ENCODE measurements around the gene HUS1. TPM values are rescaled to one million over a fixed set of nuclear protein-coding genes. Genes with fewer than 3 reads are reported as not detected.
A peak's percentile ranks its signal among the peaks of the same experiment; 100 is the strongest.
"Not testable (repeated sequence)": the region's sequence is repeated elsewhere in the genome, so short reads cannot be mapped to it uniquely, and the experiment has no call there.

The HUS1 gene
- total and polyA plus RNA-seq, 3 experiments from 2014 or later: 35.0 to 65.0 (median 64.9) TPM

DNA sequence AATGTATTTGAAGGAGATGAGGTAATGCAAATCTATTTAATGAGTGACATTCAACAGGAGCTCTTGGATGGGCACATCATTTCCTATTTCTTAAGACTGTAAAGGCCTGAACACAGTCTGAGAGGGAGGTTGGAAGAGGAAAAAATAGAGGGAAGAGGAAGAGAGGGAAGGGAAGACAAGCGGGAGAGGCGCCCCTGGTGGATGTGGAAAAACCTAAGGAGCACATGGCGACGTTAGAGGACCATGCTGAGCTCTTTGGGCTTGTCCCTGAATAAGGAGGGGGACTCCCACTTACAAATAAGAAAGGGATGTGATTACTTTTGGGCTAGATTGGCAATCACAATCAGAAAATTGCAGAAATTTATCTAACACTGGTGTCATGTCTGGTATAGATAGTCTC lies 29.8 kb upstream of the HUS1 start:
- no peak overlapping the region for H3K4me3 Mint-ChIP-seq
- no peaks in the 10 kb centered on the region for H3K9me3 Mint-ChIP-seq
- Histone ChIP-seq H3K4me1 (ENCODE audit: insufficient read depth, low read length) (no peaks in the 10 kb centered on the region), H3K27ac (ENCODE audit: low read depth, low read length) (no peak overlapping the region), H3K36me3 (ENCODE audit: insufficient read depth, low read length) (no peaks in the 10 kb centered on the region), H3K9me3 (ENCODE audit: low read length) (no peaks in the 10 kb centered on the region), H3K27me3 (ENCODE audit: insufficient read depth, low read length, poor library complexity, severe bottlenecking) (no peaks in the 10 kb centered on the region), H3K4me3 (ENCODE audit: low read length) (no peak overlapping the region)
- ChIA-PET POLR2A (no interaction called here), CTCF (no interaction called here)
- peaks cover 17 to 18% of the 10 kb centered on the region in 2 donors for H3K27me3 Mint-ChIP-seq
- peaks cover 0 to 1% (median 0%) of the 10 kb centered on the region in 3 donors for H3K4me1 Mint-ChIP-seq
- peaks cover 0 to 1% (median 0%) of the 10 kb centered on the region in 3 donors for H3K36me3 Mint-ChIP-seq
- no peak for DNase-seq
- no peak overlapping the region for H3K27ac Mint-ChIP-seq

GRCh38 chr7:48006866-48007265 lies 27.5 kb upstream of the HUS1 start:
- Histone ChIP-seq H3K4me3 (ENCODE audit: low read length) (no peak overlapping the region), H3K27ac (ENCODE audit: low read depth, low read length) (no peak overlapping the region), H3K36me3 (ENCODE audit: insufficient read depth, low read length) (no peaks in the 10 kb centered on the region), H3K9me3 (ENCODE audit: low read length) (no peaks in the 10 kb centered on the region), H3K27me3 (ENCODE audit: insufficient read depth, low read length, poor library complexity, severe bottlenecking) (no peaks in the 10 kb centered on the region), H3K4me1 (ENCODE audit: insufficient read depth, low read length) (no peaks in the 10 kb centered on the region)
- Mint-ChIP-seq H3K4me3 (no peak overlapping the region), H3K27me3 (peaks cover 17 to 22% of the 10 kb centered on the region in 2 donors), H3K36me3 (peaks cover 0 to 1% (median 0%) of the 10 kb centered on the region in 3 donors), H3K27ac (no peak overlapping the region), H3K9me3 (no peaks in the 10 kb centered on the region), H3K4me1 (peaks cover 0 to 1% (median 0%) of the 10 kb centered on the region in 3 donors)
- DNase-seq: no peak
- ChIA-PET CTCF (no interaction called here), POLR2A (no interaction called here)

GRCh38 chr7:48004638-48005037 lies 25.2 kb upstream of the HUS1 start:
- H3K36me3 ChIP-seq (ENCODE audit: insufficient read depth, low read length): no peaks in the 10 kb centered on the region
- H3K27me3 ChIP-seq (ENCODE audit: insufficient read depth, low read length, poor library complexity, severe bottlenecking): no peaks in the 10 kb centered on the region
- Mint-ChIP-seq H3K36me3 (peaks cover 0 to 1% (median 0%) of the 10 kb centered on the region in 3 donors), H3K9me3 (no peaks in the 10 kb centered on the region), H3K27me3 (peaks cover 15 to 22% of the 10 kb centered on the region in 2 donors), H3K4me3 (no peak overlapping the region), H3K4me1 (no peaks in the 10 kb centered on the region), H3K27ac (no peak overlapping the region)
- no peaks in the 10 kb centered on the region for H3K4me1 ChIP-seq (ENCODE audit: insufficient read depth, low read length)
- H3K9me3 ChIP-seq (ENCODE audit: low read length): no peaks in the 10 kb centered on the region
- CTCF ChIA-PET: interaction anchor here (2.1 kb wide), 1 partner anchor 13 kb away, joined by 7 read pairs; no protein-coding TSS in a partner anchor
- POLR2A ChIA-PET: no interaction called here
- H3K4me3 ChIP-seq (ENCODE audit: low read length): no peak overlapping the region
- DNase-seq: no peak
- no peak overlapping the region for H3K27ac ChIP-seq (ENCODE audit: low read depth, low read length)

- H3K36me3 Mint-ChIP-seq: peaks cover 0 to 1% (median 0%) of the 10 kb centered on the region in 3 donors
- ChIA-PET CTCF (interaction anchor here (2.1 kb wide), 1 partner anchor 12 kb away, joined by 7 read pairs; no protein-coding TSS in a partner anchor), POLR2A (no interaction called here)
- no peaks in the 10 kb centered on the region for H3K9me3 ChIP-seq (ENCODE audit: low read length)
- no peak overlapping the region for H3K4me3 ChIP-seq (ENCODE audit: low read length)
- H3K27ac Mint-ChIP-seq: no peak overlapping the region
- H3K27me3 ChIP-seq (ENCODE audit: insufficient read depth, low read length, poor library complexity, severe bottlenecking): no peaks in the 10 kb centered on the region
- H3K4me1 Mint-ChIP-seq: no peaks in the 10 kb centered on the region
- no peak overlapping the region for H3K4me3 Mint-ChIP-seq
- no peaks in the 10 kb centered on the region for H3K36me3 ChIP-seq (ENCODE audit: insufficient read depth, low read length)
- peaks cover 13 to 19% of the 10 kb centered on the region in 2 donors for H3K27me3 Mint-ChIP-seq
- H3K27ac ChIP-seq (ENCODE audit: low read depth, low read length): no peak overlapping the region
- no peaks in the 10 kb centered on the region for H3K4me1 ChIP-seq (ENCODE audit: insufficient read depth, low read length)
- no peaks in the 10 kb centered on the region for H3K9me3 Mint-ChIP-seq
- no peak for DNase-seq
Observed at GRCh38 chr7:48004032-48004431, 24.6 kb upstream of the HUS1 start.

GRCh38 chr7:48000164-48000563 lies 20.7 kb upstream of the HUS1 start:
- DNase-seq; H3K27me3 ChIP-seq (ENCODE audit: insufficient read depth, low read length, poor library complexity, severe bottlenecking); H3K36me3 Mint-ChIP-seq; H3K27ac Mint-ChIP-seq; H3K36me3 ChIP-seq (ENCODE audit: insufficient read depth, low read length); H3K4me3 Mint-ChIP-seq; H3K4me1 ChIP-seq (ENCODE audit: insufficient read depth, low read length); H3K4me3 ChIP-seq (ENCODE audit: low read length); H3K9me3 Mint-ChIP-seq; H3K27me3 Mint-ChIP-seq; H3K9me3 ChIP-seq (ENCODE audit: low read length); POLR2A ChIA-PET; H3K4me1 Mint-ChIP-seq; H3K27ac ChIP-seq (ENCODE audit: low read depth, low read length): not testable (repeated sequence)
- CTCF ChIA-PET: interaction anchor here (1.3 to 2.0 kb wide), 2 partner anchors 8 to 11 kb away, joined by 5 read pairs; no protein-coding TSS in a partner anchor

DNA sequence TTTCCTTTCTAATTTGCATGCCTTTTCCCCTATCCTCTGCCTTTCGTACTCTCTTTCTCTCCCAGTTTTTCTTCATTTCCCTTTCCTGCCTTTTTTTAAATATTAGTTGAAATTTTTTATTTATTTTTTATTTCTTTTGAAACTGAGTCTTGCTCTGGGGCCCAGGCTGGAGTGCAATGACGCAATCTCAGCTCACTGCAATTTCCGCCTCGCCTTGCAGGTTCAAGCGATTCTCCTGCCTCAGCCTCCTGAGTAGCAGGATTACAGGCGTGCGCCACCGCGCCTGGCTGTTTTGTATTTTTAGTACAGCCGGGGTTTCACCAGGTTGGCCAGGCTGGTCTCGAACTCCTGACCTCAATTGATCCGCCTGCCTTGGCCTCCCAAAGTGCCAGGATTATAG lies 20.0 kb upstream of the HUS1 start:
- Mint-ChIP-seq H3K27ac (no peak overlapping the region), H3K4me1 (no peaks in the 10 kb centered on the region), H3K27me3 (peaks cover 2 to 4% of the 10 kb centered on the region in 2 donors), H3K9me3 (no peaks in the 10 kb centered on the region), H3K36me3 (no peaks in the 10 kb centered on the region), H3K4me3 (no peak overlapping the region)
- CTCF ChIA-PET: interaction anchor here (1.3 to 2.0 kb wide), 2 partner anchors 8 to 11 kb away, joined by 5 read pairs; no protein-coding TSS in a partner anchor
- H3K36me3 ChIP-seq (ENCODE audit: insufficient read depth, low read length): no peaks in the 10 kb centered on the region
- no peaks in the 10 kb centered on the region for H3K9me3 ChIP-seq (ENCODE audit: low read length)
- H3K27me3 ChIP-seq (ENCODE audit: insufficient read depth, low read length, poor library complexity, severe bottlenecking): no peaks in the 10 kb centered on the region
- POLR2A ChIA-PET: no interaction called here
- DNase-seq: no peak
- no peak overlapping the region for H3K27ac ChIP-seq (ENCODE audit: low read depth, low read length)
- no peak overlapping the region for H3K4me3 ChIP-seq (ENCODE audit: low read length)
- no peaks in the 10 kb centered on the region for H3K4me1 ChIP-seq (ENCODE audit: insufficient read depth, low read length)

GRCh38 chr7:47992446-47992845 lies 13.0 kb upstream of the HUS1 start:
- H3K9me3 Mint-ChIP-seq: no peaks in the 10 kb centered on the region
- H3K4me3 ChIP-seq (ENCODE audit: low read length): peak overlapping the region; percentile 73

GRCh38 chr7:47991741-47992311 lies 12.4 kb upstream of the HUS1 start:
- Mint-ChIP-seq H3K4me3 (peak overlapping the region; percentile 83 to 99 (median 94)), H3K36me3 (peaks cover 0 to 3% (median 0%) of the 10 kb centered on the region in 3 donors), H3K9me3 (no peaks in the 10 kb centered on the region), H3K27ac (peak overlapping the region; percentile 80 to 99 (median 96)), H3K4me1 (peaks cover 16 to 20% (median 16%) of the 10 kb centered on the region in 3 donors), H3K27me3 (peaks cover 0 to 4% of the 10 kb centered on the region in 2 donors)
- DNase-seq: peak; percentile 73 to 91 (median 81)
- Histone ChIP-seq H3K9me3 (ENCODE audit: low read length) (no peaks in the 10 kb centered on the region), H3K27ac (ENCODE audit: low read depth, low read length) (peak overlapping the region; percentile 62), H3K4me3 (ENCODE audit: low read length) (peak overlapping the region; percentile 73), H3K27me3 (ENCODE audit: insufficient read depth, low read length, poor library complexity, severe bottlenecking) (no peaks in the 10 kb centered on the region), H3K4me1 (ENCODE audit: insufficient read depth, low read length) (peaks cover 19% of the 10 kb centered on the region), H3K36me3 (ENCODE audit: insufficient read depth, low read length) (no peaks in the 10 kb centered on the region)
- CTCF ChIA-PET: interaction anchor here (0.6 to 3.5 kb wide), 31 partner anchors 8 to 163 kb away, joined by 3 to 140 read pairs (median 5); partner anchors contain the start of genes HUS1 and UPP1
- POLR2A ChIA-PET: interaction anchor here (0.9 to 2.1 kb wide), 3 partner anchors 94 to 119 kb away, joined by 6 to 15 read pairs (median 11); partner anchors contain the start of gene UPP1

More at GRCh38 chr7:47992446-47992845, 13.0 kb upstream of the HUS1 start:
- Mint-ChIP-seq H3K27me3 (peaks cover 0 to 4% of the 10 kb centered on the region in 2 donors), H3K36me3 (peaks cover 0 to 3% (median 0%) of the 10 kb centered on the region in 3 donors), H3K4me3 (peak overlapping the region; percentile 83 to 99 (median 94)), H3K4me1 (peaks cover 16 to 20% (median 16%) of the 10 kb centered on the region in 3 donors), H3K27ac (peak overlapping the region; percentile 80 to 99 (median 96))
- H3K36me3 ChIP-seq (ENCODE audit: insufficient read depth, low read length): no peaks in the 10 kb centered on the region
- H3K4me1 ChIP-seq (ENCODE audit: insufficient read depth, low read length): peaks cover 19% of the 10 kb centered on the region
- H3K27me3 ChIP-seq (ENCODE audit: insufficient read depth, low read length, poor library complexity, severe bottlenecking): no peaks in the 10 kb centered on the region
- H3K9me3 ChIP-seq (ENCODE audit: low read length): no peaks in the 10 kb centered on the region
- ChIA-PET POLR2A (interaction anchor here (0.9 to 2.1 kb wide), 3 partner anchors 93 to 118 kb away, joined by 6 to 15 read pairs (median 11); partner anchors contain the start of gene UPP1), CTCF (interaction anchor here (0.6 to 3.5 kb wide), 24 partner anchors 8 to 162 kb away, joined by 3 to 140 read pairs (median 6); partner anchors contain the start of genes HUS1 and UPP1)
- peak overlapping the region; percentile 62 for H3K27ac ChIP-seq (ENCODE audit: low read depth, low read length)
- no peak for DNase-seq

All from CD8-positive, alpha-beta memory T cell (primary cell).